ENCODE results near the gene SPATC1L. TPM values are rescaled to one million over a fixed set of nuclear protein-coding genes. Genes with fewer than 3 reads are reported as not detected.

The SPATC1L gene
- total RNA-seq, 4 donors from 2014 or later, result 1.5 to 11.9 (median 3.0) TPM

GRCh38 chr21:46168659-46169386, 15.4 kb downstream of the SPATC1L start:
- no peak overlapping the region for H3K27ac ChIP-seq
- no peaks in the 10 kb centered on the region for H3K36me3 ChIP-seq
- H3K9me3 ChIP-seq, result no peaks in the 10 kb centered on the region
- H3K4me1 ChIP-seq, result no peaks in the 10 kb centered on the region
- in situ Hi-C loops (cut with MboI; ENCODE audit: low sequenced_read_pairs in 4 of 4) (no loop called here), intact Hi-C loops (cut with DNase I; ENCODE audit: low total_unique reads) (no loop called here)
- peaks cover 0 to 5% (median 0%) of the 10 kb centered on the region in 3 donors for H3K27me3 ChIP-seq
- no peak overlapping the region for H3K4me3 ChIP-seq
- no peak for TF ChIP-seq CTCF (IDR thresholded peaks at IDR 0.05 in 4 of 5, conservative IDR thresholded peaks at IDR 0.05 in 1 of 5)
- TF ChIP-seq POLR2A (IDR thresholded peaks at IDR 0.05), result no peak
- no peak for DNase-seq
- no peak for ATAC-seq

- no peak for ATAC-seq
- TF ChIP-seq POLR2A (IDR thresholded peaks at IDR 0.05) (no peak), CTCF (IDR thresholded peaks at IDR 0.05 in 4 of 5, conservative IDR thresholded peaks at IDR 0.05 in 1 of 5) (no peak)
Observed at GRCh38 chr21:46168238-46168637, 16.0 kb downstream of the SPATC1L start.

GRCh38 chr21:46165098-46165497, 19.2 kb downstream of the SPATC1L start:
- no peaks in the 10 kb centered on the region for H3K36me3 ChIP-seq
- no peak overlapping the region for H3K4me3 ChIP-seq
- in situ Hi-C loops (cut with MboI; ENCODE audit: low sequenced_read_pairs in 4 of 4), result no loop called here
- peaks cover 0 to 12% (median 7%) of the 10 kb centered on the region in 3 donors for H3K27me3 ChIP-seq
- no peak for DNase-seq
- no peak for TF ChIP-seq CTCF (IDR thresholded peaks at IDR 0.05 in 4 of 5, conservative IDR thresholded peaks at IDR 0.05 in 1 of 5)
- TF ChIP-seq POLR2A (IDR thresholded peaks at IDR 0.05), result no peak
- ATAC-seq, result no peak
- no peaks in the 10 kb centered on the region for H3K9me3 ChIP-seq
- intact Hi-C loops (cut with DNase I; ENCODE audit: low total_unique reads), result no loop called here
- no peak overlapping the region for H3K27ac ChIP-seq
- H3K4me1 ChIP-seq, result no peaks in the 10 kb centered on the region

More at GRCh38 chr21:46168238-46168637, 16.0 kb downstream of the SPATC1L start:
- Histone ChIP-seq H3K9me3 (no peaks in the 10 kb centered on the region), H3K27ac (no peak overlapping the region), H3K4me1 (no peaks in the 10 kb centered on the region), H3K36me3 (no peaks in the 10 kb centered on the region), H3K27me3 (peaks cover 0 to 5% (median 0%) of the 10 kb centered on the region in 3 donors), H3K4me3 (no peak overlapping the region)
- intact Hi-C loops (cut with DNase I; ENCODE audit: low total_unique reads) (no loop called here), in situ Hi-C loops (cut with MboI; ENCODE audit: low sequenced_read_pairs in 4 of 4) (no loop called here)
- DNase-seq, result no peak

GRCh38 chr21:46163380-46163779, 20.9 kb downstream of the SPATC1L start:
- H3K27ac ChIP-seq, result no peak overlapping the region
- no peak for ATAC-seq
- intact Hi-C loops (cut with DNase I; ENCODE audit: low total_unique reads) (no loop called here), in situ Hi-C loops (cut with MboI; ENCODE audit: low sequenced_read_pairs in 4 of 4) (no loop called here)
- H3K4me1 ChIP-seq, result no peaks in the 10 kb centered on the region
- no peak for TF ChIP-seq CTCF (IDR thresholded peaks at IDR 0.05 in 4 of 5, conservative IDR thresholded peaks at IDR 0.05 in 1 of 5)
- no peak for TF ChIP-seq POLR2A (IDR thresholded peaks at IDR 0.05)
- H3K36me3 ChIP-seq, result no peaks in the 10 kb centered on the region
- no peaks in the 10 kb centered on the region for H3K9me3 ChIP-seq
- no peak overlapping the region for H3K4me3 ChIP-seq
- DNase-seq, result no peak
- peaks cover 0 to 12% (median 7%) of the 10 kb centered on the region in 3 donors for H3K27me3 ChIP-seq

Data from gastrocnemius medialis (tissue), 4 donors.